Fibroblast of mammary gland (primary cell): Measurements from ENCODE around the gene CHI3L2.

ENCODE experiments used
- DNase-seq: peaks from one replicate; pipeline ENCODE4 v3.0.0-alpha.2; 2010; ENCODE audit warnings: low read depth
- H3K4me3 ChIP-seq: 2 replicates; pipeline ENCODE4 v1.5.1; 2011; ENCODE audit warnings: low read depth, mild to moderate bottlenecking, low read length, moderate library complexity; ENCODE audit not compliant: control insufficient read depth
- CTCF ChIP-seq: conservative IDR thresholded peaks from 2 replicates; pipeline ENCODE4 v1.5.1; 2011; ENCODE audit warnings: low read depth, low read length, inconsistent platforms; ENCODE audit not compliant: control insufficient read depth, insufficient read depth

Gene CHI3L2

DNA sequence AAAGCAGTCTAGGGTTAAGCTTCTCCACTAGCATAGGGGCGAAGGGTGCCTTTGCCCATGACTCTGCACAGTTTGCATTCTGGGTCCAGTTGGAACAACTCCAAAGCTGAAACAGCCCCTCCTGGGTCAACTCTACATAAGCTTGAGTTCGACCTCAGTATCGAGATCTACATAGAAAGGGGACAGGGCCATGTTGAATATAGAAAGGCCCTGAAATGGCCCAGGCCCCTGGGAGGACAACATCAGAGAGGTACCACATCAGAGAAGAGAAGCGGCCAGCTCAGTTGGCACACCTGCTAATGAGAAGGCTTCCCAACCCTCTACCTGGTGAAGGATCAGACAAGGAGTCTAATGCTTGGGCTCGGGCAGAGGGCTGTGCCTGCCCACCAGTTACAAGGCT lies 28.7 kb upstream of the CHI3L2 start:
- TF ChIP-seq CTCF: no peak
- H3K4me3 ChIP-seq: no peak overlapping the region

GRCh38 chr1:111199329-111199728 lies 28.2 kb upstream of the CHI3L2 start:
- no peak for DNase-seq
- no peak overlapping the region for H3K4me3 ChIP-seq
- TF ChIP-seq CTCF: no peak

More for the DNA sequence above, 28.7 kb upstream of the CHI3L2 start:
- no peak for DNase-seq

GRCh38 chr1:111199881-111200801 lies 27.4 kb upstream of the CHI3L2 start, which contains the start of gene DENND2D:
DENND2D (minus strand) TSS chr1:111200646; CDS start chr1:111200459, 187 bp downstream.
- no peak for DNase-seq

DNA sequence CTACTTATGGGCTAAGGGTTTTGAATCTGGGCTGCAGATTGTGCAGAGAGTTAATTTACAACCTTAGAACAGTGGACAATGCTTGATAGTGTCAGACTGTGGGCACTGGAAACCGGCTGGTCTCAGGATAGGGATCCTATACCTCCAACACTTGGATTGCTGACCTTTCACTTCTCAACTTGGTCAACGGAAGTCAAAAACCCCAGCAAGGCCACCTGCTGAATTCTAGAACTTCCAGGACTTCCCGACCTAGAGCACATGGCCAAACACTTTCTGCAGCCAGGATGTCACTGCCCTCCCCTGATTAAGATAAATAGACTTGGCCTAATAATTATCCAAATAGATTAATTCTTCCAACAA lies 26.7 kb upstream of the CHI3L2 start:
- DNase-seq: no peak
- H3K4me3 ChIP-seq: no peak overlapping the region

More at GRCh38 chr1:111199881-111200801, 27.4 kb upstream of the CHI3L2 start, which contains the start of gene DENND2D:
- no peak within 1 kb of the TSS for H3K4me3 ChIP-seq
- TF ChIP-seq CTCF: no peak

GRCh38 chr1:111201275-111202090 lies 26.0 kb upstream of the CHI3L2 start:
- DNase-seq: no peak
- no peak for TF ChIP-seq CTCF
- H3K4me3 ChIP-seq: no peak overlapping the region

More for the DNA sequence above, 26.7 kb upstream of the CHI3L2 start:
- no peak for TF ChIP-seq CTCF

GRCh38 chr1:111202366-111202706 lies 25.2 kb upstream of the CHI3L2 start:
- no peak for DNase-seq
- no peak overlapping the region for H3K4me3 ChIP-seq
- TF ChIP-seq CTCF: no peak
